Adrenal gland (tissue), 5 donors: ENCODE data around the gene PAQR4.

Experiments used
- CTCF ChIP-seq, 6 experiments: fragments of 450-650 bp in 4 of 6; fragments of 200-600 bp in 2 of 6; sonication (generic) in 1 of 6; IDR thresholded peaks; 1 replicate in 5 of 6; 2 replicates in 1 of 6; pipeline versions ENCODE4 v1.5.1 to v1.8.0; 2016 to 2021; ENCODE audit warnings: antibody characterized with exemption in 6 of 6, mild to moderate bottlenecking in 2 of 6, moderate library complexity in 1 of 6
- POLR2A ChIP-seq, 2 donors: fragments of 450-650 bp; IDR thresholded peaks; one replicate each; pipeline ENCODE4 v1.6.1; 2017; ENCODE audit warnings: antibody characterized with exemption in 2 of 2, mild to moderate bottlenecking in 2 of 2, moderate library complexity in 1 of 2
- donor health status: DM: no; HTN: no; CAD: no.

GRCh38 chr16:2999929-3000328, 30.8 kb downstream of the PAQR4 start:
- TF ChIP-seq CTCF (IDR thresholded peaks at IDR 0.05) (no peak), POLR2A (IDR thresholded peaks at IDR 0.05) (no peak)
